Measurements from ENCODE around the gene HSD11B1.
"Not testable (repeated sequence)": the region's sequence is repeated elsewhere in the genome, so short reads cannot be mapped to it uniquely, and the experiment has no call there.

HSD11B1 gene

GRCh38 chr1:209697126-209697525 is 7.5 kb upstream of the HSD11B1 start:
- Histone ChIP-seq H3K27ac (no peak overlapping the region), H3K9me3 (ENCODE audit: low read depth, low read length) (no peaks in the 10 kb centered on the region), H3K4me3 (no peak overlapping the region), H3K36me3 (ENCODE audit: insufficient read depth, low read length) (no peaks in the 10 kb centered on the region), H3K9ac (ENCODE audit: insufficient read length) (no peak overlapping the region)
- DNase-seq (ENCODE audit: low read depth, low spot score), result no peak
- TF ChIP-seq EZH2 (IDR thresholded peaks at IDR 0.05) (no peak), FOXP2 (optimal IDR thresholded peaks at IDR 0.05; ENCODE audit: control extremely low read depth, extremely low read length, insufficient read depth) (no peak), POLR2AphosphoS5 (IDR thresholded peaks at IDR 0.05; ENCODE audit: borderline replicate concordance, low read depth, low read length) (no peak)

- not testable (repeated sequence) for H3K9ac ChIP-seq (ENCODE audit: insufficient read length); DNase-seq (ENCODE audit: low read depth, low spot score); H3K27ac ChIP-seq; H3K9me3 ChIP-seq (ENCODE audit: low read depth, low read length); H3K4me3 ChIP-seq; H3K36me3 ChIP-seq (ENCODE audit: insufficient read depth, low read length)
Measured at GRCh38 chr1:209700686-209701085, 4.0 kb upstream of the HSD11B1 start.

GRCh38 chr1:209702832-209703231 is 1.8 kb upstream of the HSD11B1 start:
- no peak for DNase-seq (ENCODE audit: low read depth, low spot score)

GRCh38 chr1:209703834-209704504 is 677 bp upstream of the HSD11B1 start:
- Histone ChIP-seq H3K4me3 (no peak overlapping the region), H3K9ac (ENCODE audit: insufficient read length) (no peak overlapping the region), H3K27ac (no peak overlapping the region), H3K36me3 (ENCODE audit: insufficient read depth, low read length) (no peaks in the 10 kb centered on the region), H3K9me3 (ENCODE audit: low read depth, low read length) (no peaks in the 10 kb centered on the region)
- no peak for DNase-seq (ENCODE audit: low read depth, low spot score)
- TF ChIP-seq FOXP2 (optimal IDR thresholded peaks at IDR 0.05; ENCODE audit: control extremely low read depth, extremely low read length, insufficient read depth) (no peak), POLR2AphosphoS5 (IDR thresholded peaks at IDR 0.05; ENCODE audit: borderline replicate concordance, low read depth, low read length) (no peak), EZH2 (IDR thresholded peaks at IDR 0.05) (no peak)

More at GRCh38 chr1:209702832-209703231, 1.8 kb upstream of the HSD11B1 start:
- Histone ChIP-seq H3K9me3 (ENCODE audit: low read depth, low read length) (no peaks in the 10 kb centered on the region), H3K36me3 (ENCODE audit: insufficient read depth, low read length) (no peaks in the 10 kb centered on the region), H3K9ac (ENCODE audit: insufficient read length) (no peak overlapping the region), H3K27ac (no peak overlapping the region), H3K4me3 (no peak overlapping the region)
- no peak for TF ChIP-seq POLR2AphosphoS5 (IDR thresholded peaks at IDR 0.05; ENCODE audit: borderline replicate concordance, low read depth, low read length)
- no peak for TF ChIP-seq EZH2 (IDR thresholded peaks at IDR 0.05)
- TF ChIP-seq FOXP2 (optimal IDR thresholded peaks at IDR 0.05; ENCODE audit: control extremely low read depth, extremely low read length, insufficient read depth), result no peak

- H3K9ac ChIP-seq (ENCODE audit: insufficient read length), result no peak overlapping the region
- no peak overlapping the region for H3K4me3 ChIP-seq
- DNase-seq (ENCODE audit: low read depth, low spot score), result no peak
- no peaks in the 10 kb centered on the region for H3K9me3 ChIP-seq (ENCODE audit: low read depth, low read length)
- no peak for TF ChIP-seq FOXP2 (optimal IDR thresholded peaks at IDR 0.05; ENCODE audit: control extremely low read depth, extremely low read length, insufficient read depth)
- no peak for TF ChIP-seq POLR2AphosphoS5 (IDR thresholded peaks at IDR 0.05; ENCODE audit: borderline replicate concordance, low read depth, low read length)
- no peak for TF ChIP-seq EZH2 (IDR thresholded peaks at IDR 0.05)
- no peaks in the 10 kb centered on the region for H3K36me3 ChIP-seq (ENCODE audit: insufficient read depth, low read length)
- no peak overlapping the region for H3K27ac ChIP-seq
Measured at GRCh38 chr1:209705033-209705598, 470 bp downstream of the HSD11B1 start.

GRCh38 chr1:209706622-209707021 is 2.0 kb downstream of the HSD11B1 start:
- Histone ChIP-seq H3K9ac (ENCODE audit: insufficient read length) (no peak overlapping the region), H3K4me3 (no peak overlapping the region), H3K27ac (no peak overlapping the region), H3K36me3 (ENCODE audit: insufficient read depth, low read length) (no peaks in the 10 kb centered on the region), H3K9me3 (ENCODE audit: low read depth, low read length) (no peaks in the 10 kb centered on the region)
- DNase-seq (ENCODE audit: low read depth, low spot score), result no peak
- TF ChIP-seq EZH2 (IDR thresholded peaks at IDR 0.05) (no peak), POLR2AphosphoS5 (IDR thresholded peaks at IDR 0.05; ENCODE audit: borderline replicate concordance, low read depth, low read length) (no peak), FOXP2 (optimal IDR thresholded peaks at IDR 0.05; ENCODE audit: control extremely low read depth, extremely low read length, insufficient read depth) (no peak)

GRCh38 chr1:209707308-209707707 is 2.7 kb downstream of the HSD11B1 start:
- no peak overlapping the region for H3K27ac ChIP-seq

GRCh38 chr1:209708297-209708696 is 3.7 kb downstream of the HSD11B1 start:
- Histone ChIP-seq H3K36me3 (ENCODE audit: insufficient read depth, low read length) (no peaks in the 10 kb centered on the region), H3K4me3 (no peak overlapping the region), H3K27ac (no peak overlapping the region), H3K9ac (ENCODE audit: insufficient read length) (no peak overlapping the region), H3K9me3 (ENCODE audit: low read depth, low read length) (no peaks in the 10 kb centered on the region)
- TF ChIP-seq EZH2 (IDR thresholded peaks at IDR 0.05), result no peak
- TF ChIP-seq POLR2AphosphoS5 (IDR thresholded peaks at IDR 0.05; ENCODE audit: borderline replicate concordance, low read depth, low read length), result no peak
- no peak for TF ChIP-seq FOXP2 (optimal IDR thresholded peaks at IDR 0.05; ENCODE audit: control extremely low read depth, extremely low read length, insufficient read depth)
- no peak for DNase-seq (ENCODE audit: low read depth, low spot score)

More at GRCh38 chr1:209707308-209707707, 2.7 kb downstream of the HSD11B1 start:
- no peak for TF ChIP-seq EZH2 (IDR thresholded peaks at IDR 0.05)
- TF ChIP-seq POLR2AphosphoS5 (IDR thresholded peaks at IDR 0.05; ENCODE audit: borderline replicate concordance, low read depth, low read length), result no peak
- no peak for TF ChIP-seq FOXP2 (optimal IDR thresholded peaks at IDR 0.05; ENCODE audit: control extremely low read depth, extremely low read length, insufficient read depth)
- Histone ChIP-seq H3K36me3 (ENCODE audit: insufficient read depth, low read length) (no peaks in the 10 kb centered on the region), H3K9me3 (ENCODE audit: low read depth, low read length) (no peaks in the 10 kb centered on the region), H3K4me3 (no peak overlapping the region), H3K9ac (ENCODE audit: insufficient read length) (no peak overlapping the region)
- no peak for DNase-seq (ENCODE audit: low read depth, low spot score)

GRCh38 chr1:209710093-209710492 is 5.4 kb downstream of the HSD11B1 start:
- Histone ChIP-seq H3K36me3 (ENCODE audit: insufficient read depth, low read length) (no peaks in the 10 kb centered on the region), H3K27ac (no peak overlapping the region), H3K9me3 (ENCODE audit: low read depth, low read length) (no peaks in the 10 kb centered on the region), H3K9ac (ENCODE audit: insufficient read length) (no peak overlapping the region), H3K4me3 (no peak overlapping the region)
- DNase-seq (ENCODE audit: low read depth, low spot score), result no peak
- no peak for TF ChIP-seq FOXP2 (optimal IDR thresholded peaks at IDR 0.05; ENCODE audit: control extremely low read depth, extremely low read length, insufficient read depth)
- no peak for TF ChIP-seq POLR2AphosphoS5 (IDR thresholded peaks at IDR 0.05; ENCODE audit: borderline replicate concordance, low read depth, low read length)
- no peak for TF ChIP-seq EZH2 (IDR thresholded peaks at IDR 0.05)

Data from SK-N-MC (cell line).